Stimulated activated CD8-positive, alpha-beta memory T cell treated with anti-CD3 and anti-CD28 coated beads, Interleukin-15, amount 100 ng/mL, for 24 hours (primary cell): ENCODE measurements around the gene SORBS1.

Experiments
- DNase-seq: peaks from one replicate; pipeline ENCODE4 v3.0.0-alpha.2; 2020; ENCODE audit warnings: low read depth

The SORBS1 gene

GRCh38 chr10:95565336-95565735, 4.2 kb upstream of the SORBS1 start:
- no peak for DNase-seq

DNA sequence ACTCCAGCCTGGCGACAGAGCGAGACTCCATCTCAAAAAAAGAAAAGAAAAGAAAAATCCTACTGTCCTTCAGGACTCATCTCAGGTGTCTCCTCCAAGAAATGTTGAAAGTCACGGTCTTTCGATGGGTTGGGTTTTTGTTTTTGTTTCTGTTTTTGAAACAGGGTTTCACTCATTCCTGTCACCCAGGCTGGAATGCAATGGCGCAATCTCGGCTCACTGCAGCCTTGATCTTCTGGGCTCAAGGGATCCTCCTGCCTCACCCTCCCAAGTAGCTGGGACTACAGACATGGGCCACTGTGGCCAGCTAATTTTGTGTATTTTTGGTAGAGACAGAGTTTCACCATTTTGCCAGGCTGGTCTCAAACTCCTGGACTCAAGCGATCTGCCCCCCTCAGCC, 3.1 kb upstream of the SORBS1 start:
- DNase-seq, result no peak

DNA sequence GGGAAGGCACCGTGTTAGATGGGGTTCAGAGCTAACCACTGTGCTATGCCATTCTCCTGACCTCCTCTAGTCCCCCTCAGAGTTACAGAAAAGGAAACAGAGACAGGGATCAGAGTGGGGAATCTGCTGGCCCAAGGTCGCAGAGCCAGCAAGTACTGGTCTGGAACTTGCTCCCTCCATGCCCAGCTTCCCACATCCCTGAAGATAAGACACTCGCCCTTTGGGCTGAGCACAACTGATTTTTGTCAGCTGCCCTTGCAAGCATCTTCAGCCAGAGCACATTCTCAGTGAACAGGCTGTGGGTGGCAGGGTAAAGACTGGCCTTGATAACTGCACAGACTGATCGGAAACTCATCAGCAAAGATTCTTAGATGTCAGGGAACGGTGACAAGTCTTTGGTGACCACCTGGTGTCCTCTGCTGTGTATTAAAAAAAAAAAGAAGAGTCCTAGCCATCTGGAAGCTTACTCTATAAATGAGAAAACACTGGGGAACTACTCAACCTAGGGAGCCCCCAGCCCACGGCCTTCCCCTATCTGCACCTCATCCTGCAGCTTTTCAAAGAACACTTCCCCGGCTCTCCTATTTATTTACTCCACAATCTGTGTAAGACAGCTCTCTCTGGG, 1.3 kb upstream of the SORBS1 start:
- DNase-seq, result no peak

DNA sequence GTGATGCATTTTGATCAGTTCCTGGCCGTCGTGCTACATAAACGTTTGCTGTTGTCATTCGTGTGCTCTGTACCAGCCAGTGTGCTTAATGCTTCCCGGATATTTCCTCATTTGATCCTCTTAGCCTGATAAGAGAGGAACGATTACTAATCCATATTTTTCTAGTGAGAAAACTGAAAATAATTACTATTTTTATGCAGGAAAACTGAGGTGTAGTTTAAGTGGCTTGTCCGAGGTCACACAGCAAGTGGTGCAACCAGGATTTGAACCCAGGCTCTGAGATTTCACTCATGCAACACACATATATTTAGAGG, 650 bp upstream of the SORBS1 start:
- no peak for DNase-seq

GRCh38 chr10:95560278-95561176, 644 bp downstream of the SORBS1 start:
- DNase-seq, result no peak

- no peak for DNase-seq
Observed at GRCh38 chr10:95559896-95560277, 1.3 kb downstream of the SORBS1 start.

GRCh38 chr10:95559471-95559870, 1.7 kb downstream of the SORBS1 start:
- DNase-seq, result no peak

GRCh38 chr10:95558593-95559320, 2.4 kb downstream of the SORBS1 start:
- DNase-seq, result no peak

DNA sequence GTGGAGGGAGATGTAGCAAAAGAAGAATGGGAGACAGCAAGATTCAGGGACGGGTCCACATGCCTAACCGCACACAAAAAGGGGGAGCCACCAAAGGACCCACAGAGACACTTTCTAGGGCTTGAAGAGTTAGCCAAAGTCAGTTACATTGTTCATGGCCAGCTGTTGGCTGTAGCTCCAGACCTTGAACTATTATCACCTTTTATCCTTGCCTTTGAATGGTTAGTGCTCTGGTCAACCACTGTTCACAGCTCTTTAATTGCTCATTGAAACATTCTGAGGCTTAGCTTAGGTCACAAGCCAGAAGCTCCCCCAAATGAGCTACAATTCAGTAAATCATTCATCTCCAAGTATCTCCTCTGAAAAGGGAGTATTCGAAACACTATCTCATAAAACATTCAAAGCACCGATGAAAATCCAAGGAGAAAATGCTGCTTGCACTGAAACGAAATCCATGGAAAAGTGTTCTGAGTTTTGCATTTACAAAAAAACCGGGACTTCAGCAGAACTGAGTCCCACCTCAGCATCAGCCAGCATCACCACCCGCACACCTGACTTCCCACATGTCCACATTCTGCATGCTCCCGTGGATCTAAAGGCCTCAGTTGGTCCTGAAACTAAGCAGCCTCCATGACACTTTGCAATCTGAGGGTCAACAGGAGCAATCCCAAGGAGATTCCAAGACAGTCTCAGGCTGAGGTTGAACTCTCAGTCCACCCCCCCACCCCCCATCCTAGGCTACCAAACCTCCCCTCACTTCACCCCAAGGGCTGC, 4.0 kb downstream of the SORBS1 start:
- no peak for DNase-seq

DNA sequence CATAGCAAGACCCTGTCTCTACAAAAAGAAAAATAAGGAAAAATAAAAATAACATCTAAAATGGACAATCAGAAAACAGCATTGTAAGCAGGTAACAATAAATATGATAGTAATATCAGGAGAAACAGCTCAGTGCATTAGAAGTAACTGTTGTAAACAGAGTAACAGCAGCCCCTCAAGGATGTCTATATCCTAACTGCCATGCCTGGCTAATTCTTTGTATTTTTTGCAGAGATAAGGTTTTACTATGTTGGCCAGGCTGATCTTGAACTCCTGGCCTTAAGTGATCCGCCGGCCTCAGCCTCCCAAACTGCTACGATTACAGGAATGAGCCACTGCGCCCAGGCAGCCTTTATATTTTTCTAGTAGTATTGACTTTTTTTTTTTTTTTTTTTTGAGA, 7.5 kb downstream of the SORBS1 start:
- no peak for DNase-seq

DNA sequence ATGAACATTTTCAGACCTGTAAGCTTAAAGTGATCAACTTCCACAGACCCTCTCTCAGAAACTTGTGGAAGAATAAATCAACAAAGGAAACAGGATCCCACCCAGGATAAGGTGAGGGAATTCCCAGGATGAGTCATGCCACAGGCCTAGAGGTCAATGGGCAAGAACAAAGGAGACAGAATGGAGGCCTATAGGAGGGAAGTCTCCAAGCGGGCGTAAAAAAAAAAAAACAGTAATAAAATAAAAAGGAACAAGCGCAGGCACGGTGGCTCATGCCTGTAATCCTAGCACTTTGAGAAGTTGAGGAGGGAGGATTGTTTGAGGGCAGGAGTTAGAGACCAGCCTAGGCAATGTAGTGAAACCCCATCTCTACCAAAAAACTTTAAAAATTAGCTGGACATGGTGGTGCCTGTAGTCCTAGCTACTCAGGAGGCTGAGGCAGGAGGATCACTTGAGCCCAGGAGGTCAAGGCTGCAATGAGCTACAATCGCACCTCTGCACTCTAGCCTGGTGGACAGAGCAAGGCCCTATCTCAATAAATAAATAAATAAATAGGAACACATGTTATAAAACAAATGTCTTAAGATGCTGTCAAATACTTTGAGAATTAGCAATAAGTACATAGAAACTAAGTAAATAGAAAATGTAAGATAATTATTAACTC, 8.4 kb downstream of the SORBS1 start:
- no peak for DNase-seq

DNA sequence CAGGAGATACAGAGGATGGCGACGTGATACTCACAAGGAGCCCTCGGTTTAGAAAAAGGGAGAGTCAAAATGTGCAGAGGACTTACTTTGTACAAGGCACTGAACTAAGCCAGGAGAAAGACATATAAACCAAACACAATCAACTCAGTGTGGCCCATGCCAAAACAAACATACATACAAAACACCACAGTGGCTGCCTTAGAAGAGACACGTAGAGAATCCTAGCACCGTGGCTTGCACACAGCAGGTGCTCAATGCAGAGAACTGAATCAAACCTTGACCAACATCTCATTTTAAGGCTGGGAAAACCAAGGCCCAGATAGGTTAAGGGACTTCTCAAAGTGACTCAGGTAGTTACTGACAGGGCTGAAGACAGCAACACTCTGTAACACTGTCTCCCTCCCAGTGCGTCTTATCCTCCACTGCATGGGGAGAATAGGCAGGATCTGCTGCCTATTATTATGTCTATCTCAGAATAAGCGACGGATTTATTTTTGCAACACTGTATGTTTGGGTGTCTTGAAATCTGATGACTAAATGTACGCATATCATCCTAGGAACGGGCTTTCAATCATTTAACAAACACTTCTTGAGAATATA, 11.0 kb downstream of the SORBS1 start:
- no peak for DNase-seq

DNA sequence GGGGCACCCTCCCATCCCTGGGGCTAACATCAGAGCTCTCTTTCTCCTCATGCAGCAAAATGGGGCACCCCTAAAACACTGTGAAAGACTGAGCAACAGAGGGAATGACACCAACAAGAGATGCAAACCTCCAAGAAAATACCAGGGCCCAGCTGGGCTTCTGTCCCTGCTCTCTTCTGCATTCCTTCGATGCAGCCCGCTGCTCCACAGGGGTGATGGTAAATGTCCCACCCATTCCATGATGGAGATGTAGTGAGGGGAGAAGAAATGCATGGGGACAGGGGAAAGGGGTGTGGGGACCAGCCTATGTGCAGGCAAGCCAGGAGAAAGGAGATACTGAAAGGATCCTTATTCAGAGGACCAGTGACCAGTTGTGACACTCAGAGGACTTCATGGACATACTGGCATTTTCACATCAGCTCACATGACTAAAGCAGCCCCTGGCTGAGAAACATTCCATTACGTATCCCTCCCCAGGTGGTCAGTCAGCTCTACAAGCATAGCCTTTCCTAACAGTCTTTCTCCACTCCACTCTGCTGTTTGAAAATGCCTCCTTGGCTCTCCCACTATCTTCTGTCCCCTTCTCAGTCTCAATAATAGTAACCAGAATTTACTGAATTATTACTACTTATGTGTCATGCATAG, 13.3 kb downstream of the SORBS1 start:
- DNase-seq, result no peak

- no peak for DNase-seq
Observed at GRCh38 chr10:95547197-95547596, 14.0 kb downstream of the SORBS1 start.

DNA sequence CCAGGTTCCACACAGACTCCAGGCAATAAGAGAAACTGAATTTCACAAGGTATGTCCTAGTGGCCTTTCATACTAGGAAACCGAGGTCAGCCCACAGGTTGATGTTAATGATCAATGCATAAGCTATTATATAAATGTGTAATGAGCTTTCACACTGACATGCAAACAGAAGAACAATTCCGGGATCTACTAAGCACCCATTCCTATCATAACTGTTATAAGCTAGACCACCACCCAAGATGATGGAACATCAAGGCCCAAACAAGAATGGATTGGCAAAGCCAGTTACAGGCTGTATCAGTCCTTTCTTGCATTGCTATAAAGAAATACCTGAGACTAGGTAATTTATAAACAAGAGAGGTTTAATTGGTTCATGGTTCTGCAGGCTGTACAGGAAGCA, 15.2 kb downstream of the SORBS1 start:
- DNase-seq, result no peak

- DNase-seq, result no peak
Observed at GRCh38 chr10:95544783-95545500, 16.2 kb downstream of the SORBS1 start.

DNA sequence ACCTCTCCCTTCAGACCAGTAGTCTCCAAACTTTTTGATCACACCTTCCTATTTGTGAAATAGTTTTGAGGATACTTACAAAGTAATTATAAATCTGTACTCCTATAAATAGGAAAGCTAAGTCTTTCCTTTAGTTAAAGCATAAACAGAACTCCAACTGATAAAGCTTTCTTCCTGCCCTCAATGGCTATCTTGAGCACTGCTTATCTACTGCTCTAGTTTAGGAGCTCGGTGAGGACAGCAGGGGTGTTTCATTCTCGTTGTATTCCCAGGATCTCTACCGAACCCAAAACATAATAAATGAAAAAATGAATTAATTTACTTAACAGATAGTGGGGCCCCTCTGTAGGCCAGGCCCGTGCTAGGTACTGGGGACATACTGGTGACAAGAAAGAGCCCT, 17.7 kb downstream of the SORBS1 start:
- no peak for DNase-seq

- DNase-seq, result no peak
Observed at GRCh38 chr10:95542761-95543160, 18.4 kb downstream of the SORBS1 start.

- no peak for DNase-seq
Observed at GRCh38 chr10:95542330-95542729, 18.8 kb downstream of the SORBS1 start.

- no peak for DNase-seq
Observed at GRCh38 chr10:95540514-95541052, 20.6 kb downstream of the SORBS1 start.
